Caco-2 (cell line): ENCODE data around the gene LGR6. TPM values are rescaled to one million over a fixed set of nuclear protein-coding genes. Genes with fewer than 3 reads are reported as not detected.
"Not testable (repeated sequence)": the region's sequence is repeated elsewhere in the genome, so short reads cannot be mapped to it uniquely, and the experiment has no call there.

Experiments used
- BruUV-seq: library from RNA; stranded (reverse); fragments of 400-500 nt; replicated peaks from 2 replicates; lab custom pipeline; 2021; lab: Mats Ljungman, UMichigan
- CTCF ChIA-PET: fragments of 300-600 bp; sonication (Branson Sonifier 250); formaldehyde crosslinking; loops from one replicate; lab custom pipeline; 2022; ENCODE audit warnings: antibody characterized with exemption; lab: Charles Lee
- POLR2A ChIA-PET: fragments of 300-600 bp; sonication (Branson Sonifier 250); formaldehyde crosslinking; loops from one replicate; lab custom pipeline; 2022; ENCODE audit warnings: antibody characterized with exemption; lab: Charles Lee
- DNase-seq, 2 experiments: peaks; one replicate each; pipeline versions ENCODE4 v3.0.0 to v3.0.0-alpha.2; 2020 to 2022
- H3K27me3 ChIP-seq: replicated peaks from 2 replicates; pipeline ENCODE4 v1.6.0; 2011; ENCODE audit warnings: low read length; ENCODE audit not compliant: control insufficient read depth, insufficient read depth
- H3K36me3 ChIP-seq: 2 replicates; pipeline ENCODE4 v1.5.1; 2011; ENCODE audit warnings: low read length; ENCODE audit not compliant: control insufficient read depth, insufficient read depth
- H3K4me1 ChIP-seq: fragments of 250-450 bp; sonication (Bioruptor Pico); 2 replicates; pipeline ENCODE4 v1.5.1; 2020; ENCODE audit warnings: mild to moderate bottlenecking
- H3K4me3 ChIP-seq: 2 replicates; pipeline ENCODE4 v1.5.1; 2011; ENCODE audit warnings: low read depth, mild to moderate bottlenecking, control low read depth, low read length
- H3K9me3 ChIP-seq: fragments of 250-450 bp; sonication (Bioruptor Pico); 2 replicates; pipeline ENCODE4 v1.5.1; 2020; ENCODE audit warnings: mild to moderate bottlenecking, moderate library complexity
- H3K27ac Mint-ChIP-seq: one replicate; pipeline ENCODE4 v1.8.0; 2022; ENCODE audit warnings: mixed read lengths; ENCODE audit not compliant: unreplicated experiment
- H3K27me3 Mint-ChIP-seq: one replicate; pipeline ENCODE4 v1.8.0; 2022; ENCODE audit warnings: mixed read lengths; ENCODE audit not compliant: insufficient read depth, unreplicated experiment
- H3K36me3 Mint-ChIP-seq: one replicate; pipeline ENCODE4 v1.8.0; 2022; ENCODE audit warnings: mild to moderate bottlenecking, mixed read lengths; ENCODE audit not compliant: insufficient read depth, unreplicated experiment
- H3K4me1 Mint-ChIP-seq: one replicate; pipeline ENCODE4 v1.8.0; 2022; ENCODE audit warnings: low read depth, mixed read lengths; ENCODE audit not compliant: unreplicated experiment
- H3K4me3 Mint-ChIP-seq: one replicate; pipeline ENCODE4 v1.8.0; 2022; ENCODE audit warnings: mild to moderate bottlenecking, moderate library complexity, mixed read lengths; ENCODE audit not compliant: unreplicated experiment
- H3K9me3 Mint-ChIP-seq: one replicate; pipeline ENCODE4 v1.8.0; 2022; ENCODE audit warnings: mixed read lengths; ENCODE audit not compliant: unreplicated experiment
- intact Hi-C: fragments of 100-400 bp; cut with micrococcal nuclease; formaldehyde crosslinking; loops from one replicate; pipeline ENCODE4 v1.10.0; 2022; ENCODE audit not compliant: unreplicated experiment
- total RNA-seq: library from RNA; stranded (reverse); gene quantifications from 2 replicates; pipeline ENCODE4 v1.2.3, GENCODE V29; 2022
- TF ChIP-seq, protein P1 (sequence below), 2 experiments: fragments of 200-600 bp in 1 of 2; IDR thresholded peaks; 1 replicate in 1 of 2; 2 replicates in 1 of 2; pipeline versions ENCODE4 v1.5.1 to v1.8.0; 2011 to 2022; ENCODE audit warnings: antibody characterized with exemption in 1 of 2, control low read depth in 1 of 2, inconsistent platforms in 1 of 2, low read depth in 1 of 2, low read length in 1 of 2, mild to moderate bottlenecking in 1 of 2, moderate library complexity in 1 of 2; ENCODE audit not compliant: insufficient read depth in 1 of 2, severe bottlenecking in 1 of 2, unreplicated experiment in 1 of 2

LGR6 gene
- total RNA-seq, 1 experiment from 2014 or later, result 0.36 TPM

GRCh38 chr1:202176949-202177927 lies 16.4 kb upstream of the LGR6 start:
- Histone ChIP-seq H3K4me3 (no peak overlapping the region), H3K27me3 (no peaks in the 10 kb centered on the region), H3K9me3 (no peaks in the 10 kb centered on the region), H3K36me3 (no peaks in the 10 kb centered on the region), H3K4me1 (no peaks in the 10 kb centered on the region)
- no peaks in the 10 kb centered on the region for H3K27me3 Mint-ChIP-seq
- intact Hi-C loops, result no loop called here
- no peaks in the 10 kb centered on the region for H3K9me3 Mint-ChIP-seq
- ChIA-PET CTCF (interaction anchor here (1.0 kb wide), 1 partner anchor 12 kb away, joined by 10 read pairs; no protein-coding TSS in a partner anchor), POLR2A (no interaction called here)
- H3K27ac Mint-ChIP-seq, result no peak overlapping the region
- DNase-seq, result peak in 1 of 2 experiments; percentile 34
- TF ChIP-seq, protein P1, sequence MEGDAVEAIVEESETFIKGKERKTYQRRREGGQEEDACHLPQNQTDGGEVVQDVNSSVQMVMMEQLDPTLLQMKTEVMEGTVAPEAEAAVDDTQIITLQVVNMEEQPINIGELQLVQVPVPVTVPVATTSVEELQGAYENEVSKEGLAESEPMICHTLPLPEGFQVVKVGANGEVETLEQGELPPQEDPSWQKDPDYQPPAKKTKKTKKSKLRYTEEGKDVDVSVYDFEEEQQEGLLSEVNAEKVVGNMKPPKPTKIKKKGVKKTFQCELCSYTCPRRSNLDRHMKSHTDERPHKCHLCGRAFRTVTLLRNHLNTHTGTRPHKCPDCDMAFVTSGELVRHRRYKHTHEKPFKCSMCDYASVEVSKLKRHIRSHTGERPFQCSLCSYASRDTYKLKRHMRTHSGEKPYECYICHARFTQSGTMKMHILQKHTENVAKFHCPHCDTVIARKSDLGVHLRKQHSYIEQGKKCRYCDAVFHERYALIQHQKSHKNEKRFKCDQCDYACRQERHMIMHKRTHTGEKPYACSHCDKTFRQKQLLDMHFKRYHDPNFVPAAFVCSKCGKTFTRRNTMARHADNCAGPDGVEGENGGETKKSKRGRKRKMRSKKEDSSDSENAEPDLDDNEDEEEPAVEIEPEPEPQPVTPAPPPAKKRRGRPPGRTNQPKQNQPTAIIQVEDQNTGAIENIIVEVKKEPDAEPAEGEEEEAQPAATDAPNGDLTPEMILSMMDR (IDR thresholded peaks at IDR 0.05; ENCODE audit: insufficient read depth in 1 of 2, low read depth in 1 of 2, low read length in 1 of 2, severe bottlenecking in 1 of 2, unreplicated experiment in 1 of 2), result no peak
- no TSS peak for BruUV-seq
- no peaks in the 10 kb centered on the region for H3K4me1 Mint-ChIP-seq
- H3K4me3 Mint-ChIP-seq, result no peak overlapping the region
- H3K36me3 Mint-ChIP-seq, result no peaks in the 10 kb centered on the region

DNA sequence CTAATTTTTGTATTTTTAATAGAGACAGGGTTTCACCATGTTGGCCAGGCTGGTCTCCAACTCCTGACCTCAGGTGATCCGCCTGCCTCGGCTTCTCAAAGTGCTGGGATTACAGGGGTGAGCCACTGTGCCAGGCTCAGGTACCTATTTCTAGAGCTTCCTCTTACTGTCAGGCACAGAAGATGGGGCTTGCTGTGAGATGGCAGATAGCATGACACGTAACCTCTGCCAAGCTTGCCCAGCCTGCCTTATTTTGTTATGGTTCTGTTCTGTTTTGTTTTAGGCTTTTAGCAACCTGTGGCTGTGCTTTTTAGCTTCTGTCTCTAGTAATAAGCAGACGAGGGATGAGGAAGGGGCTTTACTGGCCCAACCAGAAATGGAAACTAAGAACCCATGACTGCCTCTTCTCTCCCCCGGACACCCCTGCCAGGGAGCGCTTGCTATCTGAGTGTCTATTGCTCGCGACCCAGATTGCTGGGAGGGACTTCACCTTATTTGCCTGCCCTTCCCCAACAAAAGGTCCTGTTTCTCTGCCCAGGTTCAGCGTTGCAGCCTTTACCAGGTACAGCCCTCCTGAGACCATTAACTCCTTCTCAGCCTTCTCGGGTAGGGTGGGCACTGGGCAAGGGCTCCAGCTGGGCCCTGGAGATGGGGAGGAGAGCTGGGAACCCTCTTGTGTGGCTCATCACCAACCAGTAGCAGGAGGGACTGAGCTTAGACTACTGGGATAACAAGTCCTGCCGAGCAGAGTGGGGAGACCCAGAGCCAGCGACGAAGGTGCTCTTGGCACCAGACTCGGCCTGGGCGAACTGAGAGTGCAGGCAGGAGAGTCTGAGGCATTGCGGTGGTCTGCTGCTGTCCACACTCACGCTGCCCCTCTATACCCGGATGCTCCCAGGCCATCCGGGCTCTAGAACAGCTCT lies 13.5 kb upstream of the LGR6 start:
- Mint-ChIP-seq H3K27me3 (no peaks in the 10 kb centered on the region), H3K4me3 (no peak overlapping the region), H3K4me1 (peaks cover 7% of the 10 kb centered on the region), H3K36me3 (peaks cover 6% of the 10 kb centered on the region), H3K9me3 (no peaks in the 10 kb centered on the region), H3K27ac (no peak overlapping the region)
- H3K4me3 ChIP-seq, result no peak overlapping the region
- ChIA-PET POLR2A (no interaction called here), CTCF (no interaction called here)
- TF ChIP-seq, protein P1 (IDR thresholded peaks at IDR 0.05; ENCODE audit: insufficient read depth in 1 of 2, low read depth in 1 of 2, low read length in 1 of 2, severe bottlenecking in 1 of 2, unreplicated experiment in 1 of 2), result no peak
- intact Hi-C loops, result no loop called here
- no TSS peak for BruUV-seq
- H3K4me1 ChIP-seq, result no peaks in the 10 kb centered on the region
- no peaks in the 10 kb centered on the region for H3K27me3 ChIP-seq
- H3K36me3 ChIP-seq, result no peaks in the 10 kb centered on the region
- no peak for DNase-seq
- no peaks in the 10 kb centered on the region for H3K9me3 ChIP-seq

DNA sequence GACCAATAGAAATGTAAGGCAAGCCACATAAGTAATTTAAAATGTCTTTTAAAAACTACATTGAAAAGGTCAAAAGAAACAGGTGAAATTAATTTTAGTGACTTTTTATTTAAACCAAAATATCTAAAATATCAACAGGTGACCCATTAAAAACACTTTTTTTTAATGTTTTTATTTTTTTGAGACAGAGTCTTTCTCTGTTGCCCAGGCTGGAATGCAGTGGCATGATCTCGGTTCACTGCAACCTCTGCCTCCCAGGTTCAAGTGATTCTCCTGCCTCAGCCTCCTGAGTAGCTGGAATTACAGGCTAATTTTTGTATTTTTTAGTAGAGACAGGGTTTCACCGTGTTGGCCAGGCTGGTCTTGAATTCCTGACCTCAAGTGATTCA lies 12.9 kb upstream of the LGR6 start:
- H3K27ac Mint-ChIP-seq, H3K27me3 Mint-ChIP-seq, CTCF ChIA-PET, H3K36me3 ChIP-seq, H3K4me3 Mint-ChIP-seq, DNase-seq, BruUV-seq, H3K4me1 ChIP-seq, intact Hi-C loops, H3K27me3 ChIP-seq, POLR2A ChIA-PET, H3K4me3 ChIP-seq, H3K9me3 ChIP-seq, H3K36me3 Mint-ChIP-seq, H3K9me3 Mint-ChIP-seq, H3K4me1 Mint-ChIP-seq: not testable (repeated sequence)
